ENCODE data around the gene PIK3CB.
A peak's percentile ranks its signal among the peaks of the same experiment; 100 is the strongest.
"Not testable (repeated sequence)": the region's sequence is repeated elsewhere in the genome, so short reads cannot be mapped to it uniquely, and the experiment has no call there.

Gene PIK3CB

GRCh38 chr3:138846262-138846791 lies 11.6 kb upstream of the PIK3CB start:
- no peak for TF ChIP-seq CTCF (conservative IDR thresholded peaks at IDR 0.05; ENCODE audit: low read length)
- H3K4me3 ChIP-seq (ENCODE audit: low read length): no peak overlapping the region
- DNase-seq (ENCODE audit: low read depth): no peak

- H3K4me3 ChIP-seq (ENCODE audit: low read length): no peak overlapping the region
- no peak for DNase-seq (ENCODE audit: low read depth)
- TF ChIP-seq CTCF (conservative IDR thresholded peaks at IDR 0.05; ENCODE audit: low read length): no peak
Observed at GRCh38 chr3:138845771-138846173, 11.0 kb upstream of the PIK3CB start.

GRCh38 chr3:138845181-138845601 lies 10.5 kb upstream of the PIK3CB start:
- H3K4me3 ChIP-seq (ENCODE audit: low read length): no peak overlapping the region
- no peak for DNase-seq (ENCODE audit: low read depth)
- no peak for TF ChIP-seq CTCF (conservative IDR thresholded peaks at IDR 0.05; ENCODE audit: low read length)

GRCh38 chr3:138842483-138843188 lies 7.9 kb upstream of the PIK3CB start:
- TF ChIP-seq CTCF (conservative IDR thresholded peaks at IDR 0.05; ENCODE audit: low read length): no peak
- no peak overlapping the region for H3K4me3 ChIP-seq (ENCODE audit: low read length)
- DNase-seq (ENCODE audit: low read depth): no peak

- not testable (repeated sequence) for H3K4me3 ChIP-seq (ENCODE audit: low read length); DNase-seq (ENCODE audit: low read depth)
Observed at GRCh38 chr3:138838385-138838784, 3.7 kb upstream of the PIK3CB start.

GRCh38 chr3:138835846-138836245 lies 1.1 kb upstream of the PIK3CB start:
- H3K4me3 ChIP-seq (ENCODE audit: low read length); DNase-seq (ENCODE audit: low read depth): not testable (repeated sequence)

GRCh38 chr3:138835397-138835757 lies 649 bp upstream of the PIK3CB start:
- DNase-seq (ENCODE audit: low read depth): no peak
- no peak for TF ChIP-seq CTCF (conservative IDR thresholded peaks at IDR 0.05; ENCODE audit: low read length)
- H3K4me3 ChIP-seq (ENCODE audit: low read length): peak overlapping the region; percentile 73

- no peak; the same call in 1 of the 2 replicates for TF ChIP-seq CTCF (conservative IDR thresholded peaks at IDR 0.05; ENCODE audit: low read length)
- peak overlapping the region; percentile 71 for H3K4me3 ChIP-seq (ENCODE audit: low read length)
- peak; percentile 44 for DNase-seq (ENCODE audit: low read depth)
Observed at GRCh38 chr3:138833899-138834595, 681 bp downstream of the PIK3CB start.

GRCh38 chr3:138832473-138833057 lies 2.2 kb downstream of the PIK3CB start:
- not testable (repeated sequence) for H3K4me3 ChIP-seq (ENCODE audit: low read length); DNase-seq (ENCODE audit: low read depth)
